ENCODE results near the gene HACE1.

DNA sequence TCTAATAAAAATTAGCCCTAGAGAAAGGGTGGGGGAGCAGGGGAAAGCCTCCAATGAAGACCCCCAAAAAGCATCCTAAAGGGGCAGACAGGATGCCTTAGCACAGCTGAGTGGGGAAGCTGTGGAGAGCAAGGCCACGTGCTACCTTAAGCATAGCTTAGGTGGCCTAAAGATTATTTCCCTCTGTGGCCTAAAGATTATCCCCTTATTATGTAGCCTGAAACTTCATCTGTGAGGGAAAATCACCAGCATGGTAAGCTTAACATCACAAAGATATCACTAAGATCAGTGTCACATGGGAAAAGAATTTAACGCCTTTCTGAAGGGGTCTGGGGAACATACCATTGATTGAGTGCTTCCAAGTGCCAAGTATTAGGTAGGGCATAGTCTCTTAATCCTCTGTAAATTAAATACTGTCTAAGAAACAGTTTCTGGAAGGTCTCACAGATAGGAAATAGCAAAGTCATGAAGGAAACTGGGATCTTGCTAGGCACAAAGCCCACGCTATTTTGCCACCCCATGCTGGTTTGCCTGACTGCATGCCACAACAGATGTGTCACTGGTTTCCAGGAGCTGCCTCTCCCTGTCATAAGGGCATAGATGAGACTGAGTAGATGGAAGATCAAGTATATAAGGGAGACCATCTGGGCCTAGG lies 170.0 kb downstream of the HACE1 start:
- TF ChIP-seq POLR2AphosphoS5 (IDR thresholded peaks at IDR 0.05): no peak
- TF ChIP-seq, protein P1, sequence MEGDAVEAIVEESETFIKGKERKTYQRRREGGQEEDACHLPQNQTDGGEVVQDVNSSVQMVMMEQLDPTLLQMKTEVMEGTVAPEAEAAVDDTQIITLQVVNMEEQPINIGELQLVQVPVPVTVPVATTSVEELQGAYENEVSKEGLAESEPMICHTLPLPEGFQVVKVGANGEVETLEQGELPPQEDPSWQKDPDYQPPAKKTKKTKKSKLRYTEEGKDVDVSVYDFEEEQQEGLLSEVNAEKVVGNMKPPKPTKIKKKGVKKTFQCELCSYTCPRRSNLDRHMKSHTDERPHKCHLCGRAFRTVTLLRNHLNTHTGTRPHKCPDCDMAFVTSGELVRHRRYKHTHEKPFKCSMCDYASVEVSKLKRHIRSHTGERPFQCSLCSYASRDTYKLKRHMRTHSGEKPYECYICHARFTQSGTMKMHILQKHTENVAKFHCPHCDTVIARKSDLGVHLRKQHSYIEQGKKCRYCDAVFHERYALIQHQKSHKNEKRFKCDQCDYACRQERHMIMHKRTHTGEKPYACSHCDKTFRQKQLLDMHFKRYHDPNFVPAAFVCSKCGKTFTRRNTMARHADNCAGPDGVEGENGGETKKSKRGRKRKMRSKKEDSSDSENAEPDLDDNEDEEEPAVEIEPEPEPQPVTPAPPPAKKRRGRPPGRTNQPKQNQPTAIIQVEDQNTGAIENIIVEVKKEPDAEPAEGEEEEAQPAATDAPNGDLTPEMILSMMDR (IDR thresholded peaks at IDR 0.05): no peak

Data from sigmoid colon (tissue), 4 donors.